ENCODE data around the gene HHAT. TPM values are rescaled to one million over a fixed set of nuclear protein-coding genes. Genes with fewer than 3 reads are reported as not detected.

The HHAT gene
- total RNA-seq (2014; rRNA removed; shearing (Covaris generic)): 2.9 and 10.0 TPM in 2 replicates

DNA sequence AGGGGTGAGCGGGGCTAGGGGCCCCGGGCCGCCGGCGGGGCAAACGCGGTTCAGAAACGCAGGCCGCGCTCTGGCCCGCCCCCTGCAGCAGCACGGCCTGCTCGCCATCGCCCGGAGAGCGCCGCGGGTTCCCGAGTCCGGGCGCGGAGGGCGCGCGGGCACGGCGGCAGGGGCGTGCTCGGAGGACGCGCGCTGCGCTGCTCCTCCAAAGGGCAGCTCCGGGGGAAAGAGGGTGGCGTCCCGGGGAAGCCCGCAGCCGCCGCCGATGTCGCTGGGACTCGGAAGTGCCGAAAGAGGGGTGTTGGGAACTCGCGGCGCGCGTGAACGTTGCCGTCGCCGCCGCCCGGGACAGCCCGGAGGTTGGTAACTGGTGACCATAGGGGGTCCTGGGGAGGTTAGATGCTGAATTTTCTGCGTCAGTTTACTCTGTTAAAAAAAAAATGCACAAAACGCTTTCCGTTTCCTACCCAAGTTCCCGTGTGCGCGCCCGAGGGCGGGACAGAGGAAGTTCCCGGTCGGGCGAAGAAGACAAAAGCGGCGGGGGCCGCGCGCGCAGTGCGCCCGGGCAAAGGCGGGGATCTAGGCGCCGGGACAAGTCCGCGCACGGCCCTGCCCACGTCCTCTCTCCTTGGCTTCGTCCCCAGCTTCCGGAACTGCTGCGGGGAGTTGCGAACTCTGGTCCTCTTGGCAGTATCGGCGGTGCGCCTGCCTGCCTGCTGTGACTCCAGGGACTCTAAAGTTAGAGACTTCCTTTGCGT lies at the start of gene HHAT:
Gene HHAT (plus strand): TSS at position 157 of the 758 bp plus-strand sequence. CDS start 20,074 bp downstream, outside the sequence.
- Histone ChIP-seq H3K36me3 (no peaks in the 10 kb centered on the region), H3K27me3 (replicated peaks) (no peaks in the 10 kb centered on the region), H3K4me1 (replicated peaks) (peaks cover 16% of the 10 kb centered on the region), H3K4me3 (peak within 1 kb of the TSS; percentile 61), H3K27ac (peak within 1 kb of the TSS; percentile 68), H3K9me3 (replicated peaks) (no peaks in the 10 kb centered on the region)
- DNase-seq (ENCODE audit: low read depth in 1 of 2, low spot score in 2 of 2): peak; percentile 83 to 91

DNA sequence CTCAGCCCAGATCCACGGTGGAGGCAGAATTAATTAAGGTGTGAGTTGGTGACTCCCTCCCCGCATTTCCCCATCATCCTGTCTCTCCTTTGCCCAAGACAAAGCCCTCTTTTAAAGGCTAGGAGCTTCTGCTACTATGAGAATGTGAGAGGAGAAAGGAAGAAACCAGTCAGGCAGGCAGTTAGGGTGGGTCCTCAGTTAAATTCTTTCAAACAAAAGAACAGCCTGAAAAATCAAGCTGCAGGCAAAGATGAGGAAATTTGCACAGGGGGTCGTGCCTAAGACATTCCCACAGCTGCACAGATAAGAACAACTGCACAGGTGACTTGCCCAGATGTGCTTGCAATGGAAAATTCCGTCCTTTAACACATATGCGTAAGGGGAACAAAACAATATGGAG lies 48.5 kb upstream of the HHAT start:
- Histone ChIP-seq H3K36me3 (no peaks in the 10 kb centered on the region), H3K4me1 (replicated peaks) (no peaks in the 10 kb centered on the region), H3K27ac (no peak overlapping the region), H3K4me3 (no peak overlapping the region), H3K9me3 (replicated peaks) (peaks cover 18% of the 10 kb centered on the region; the same call in 1 of the 2 replicates), H3K27me3 (replicated peaks) (no peaks in the 10 kb centered on the region)
- DNase-seq (ENCODE audit: low read depth in 1 of 2, low spot score in 2 of 2): no peak

DNA sequence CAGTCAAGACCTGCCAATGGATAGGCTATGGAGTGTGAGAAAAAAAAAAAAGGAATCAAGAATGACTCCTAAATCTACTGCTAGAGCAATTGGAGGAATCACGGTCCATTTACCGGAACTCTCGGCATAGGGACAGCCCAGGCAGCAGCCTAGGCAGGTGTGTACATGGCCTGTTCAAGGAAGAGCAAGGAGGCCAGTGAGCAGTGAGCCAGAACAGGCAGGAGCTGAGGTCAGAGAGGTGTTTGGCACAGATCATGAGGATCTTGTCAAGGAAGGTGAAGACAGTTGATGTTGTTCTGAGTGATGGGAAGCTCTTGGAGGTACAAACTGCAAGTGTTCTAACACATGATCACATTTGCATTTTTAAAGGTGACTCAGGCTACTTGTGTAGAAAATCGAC lies 40.6 kb upstream of the HHAT start:
- H3K27ac ChIP-seq: no peak overlapping the region
- H3K36me3 ChIP-seq: no peaks in the 10 kb centered on the region
- H3K9me3 ChIP-seq (replicated peaks): no peaks in the 10 kb centered on the region
- no peak for DNase-seq (ENCODE audit: low read depth in 1 of 2, low spot score in 2 of 2)
- peaks cover 12% of the 10 kb centered on the region for H3K4me1 ChIP-seq (replicated peaks)
- peaks cover 15% of the 10 kb centered on the region; the same call in 1 of the 2 replicates for H3K27me3 ChIP-seq (replicated peaks)
- H3K4me3 ChIP-seq: no peak overlapping the region

GRCh38 chr1:210289248-210289647 lies 39.5 kb upstream of the HHAT start:
- Histone ChIP-seq H3K27me3 (replicated peaks) (peaks cover 15% of the 10 kb centered on the region; the same call in 1 of the 2 replicates), H3K36me3 (no peaks in the 10 kb centered on the region), H3K4me3 (no peak overlapping the region), H3K27ac (no peak overlapping the region), H3K9me3 (replicated peaks) (no peaks in the 10 kb centered on the region), H3K4me1 (replicated peaks) (peaks cover 17% of the 10 kb centered on the region)
- DNase-seq (ENCODE audit: low read depth in 1 of 2, low spot score in 2 of 2): no peak

GRCh38 chr1:210291081-210291764 lies 37.5 kb upstream of the HHAT start:
- H3K4me3 ChIP-seq: no peak overlapping the region
- no peaks in the 10 kb centered on the region for H3K36me3 ChIP-seq
- DNase-seq (ENCODE audit: low read depth in 1 of 2, low spot score in 2 of 2): no peak
- H3K9me3 ChIP-seq (replicated peaks): no peaks in the 10 kb centered on the region
- H3K27ac ChIP-seq: no peak overlapping the region
- peaks cover 15% of the 10 kb centered on the region; the same call in 1 of the 2 replicates for H3K27me3 ChIP-seq (replicated peaks)
- peaks cover 27% of the 10 kb centered on the region for H3K4me1 ChIP-seq (replicated peaks)

DNA sequence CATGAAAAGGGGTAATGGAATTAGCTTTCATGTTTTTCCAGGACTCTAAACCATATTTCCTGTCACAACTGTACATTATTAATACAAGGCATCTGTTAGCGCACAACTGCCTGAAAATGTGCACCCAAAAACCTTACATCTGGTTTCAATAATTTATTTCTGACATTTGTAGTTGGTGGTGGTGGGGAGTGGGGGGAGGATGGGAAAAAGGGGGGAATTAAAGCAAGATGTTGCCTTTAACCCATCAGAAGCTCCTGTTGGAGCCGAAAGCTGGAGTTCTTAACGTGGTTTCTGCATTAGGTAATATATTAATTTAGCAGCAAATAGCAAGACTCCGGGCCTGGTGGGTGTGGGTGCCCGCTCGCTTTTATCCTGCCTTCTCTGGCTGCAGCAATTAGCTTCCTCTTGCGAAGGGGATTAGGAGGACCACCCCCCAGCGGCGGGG lies 36.9 kb upstream of the HHAT start:
- Histone ChIP-seq H3K4me3 (no peak overlapping the region), H3K36me3 (no peaks in the 10 kb centered on the region), H3K27me3 (replicated peaks) (0 out of 2 replicates have a peak, but pooled peaks cover 12% of the 10 kb centered on the region), H3K9me3 (replicated peaks) (no peaks in the 10 kb centered on the region), H3K4me1 (replicated peaks) (peaks cover 27% of the 10 kb centered on the region), H3K27ac (no peak overlapping the region)
- DNase-seq (ENCODE audit: low read depth in 1 of 2, low spot score in 2 of 2): no peak

DNA sequence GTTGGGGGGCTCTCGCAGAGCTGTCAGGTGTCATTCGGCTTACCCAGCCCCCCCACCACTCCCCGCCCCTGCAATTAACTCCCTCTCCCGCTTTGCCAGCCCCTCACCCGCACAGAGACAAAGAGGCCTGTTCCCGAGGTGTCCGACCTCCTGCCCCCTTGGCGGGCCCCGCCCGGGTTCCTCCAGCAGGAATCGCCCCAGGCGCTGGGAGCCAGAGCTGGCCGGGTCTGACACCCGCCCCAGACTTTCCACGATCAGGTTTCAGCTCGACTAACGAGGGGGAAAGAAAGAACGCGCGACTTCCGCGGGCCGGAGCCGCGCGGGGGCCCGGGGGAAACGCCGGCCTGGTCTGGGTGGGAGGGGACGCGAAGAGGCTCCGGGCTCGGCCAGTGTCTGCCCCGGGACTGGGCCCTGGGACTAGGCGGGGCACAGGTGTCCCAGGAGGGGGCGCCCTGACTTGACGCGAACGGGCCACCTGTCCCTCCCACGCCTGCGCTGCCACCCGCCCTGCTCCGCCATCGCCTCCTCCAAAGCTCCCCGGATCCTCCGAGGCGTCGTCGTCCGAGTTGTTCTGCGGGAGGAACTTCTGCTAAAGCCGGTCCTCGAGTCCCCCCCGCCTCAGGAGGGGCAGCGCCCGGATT lies 36.4 kb upstream of the HHAT start:
- 0 out of 2 replicates have a peak, but pooled peaks cover 12% of the 10 kb centered on the region for H3K27me3 ChIP-seq (replicated peaks)
- no peaks in the 10 kb centered on the region for H3K9me3 ChIP-seq (replicated peaks)
- no peak overlapping the region for H3K27ac ChIP-seq
- DNase-seq (ENCODE audit: low read depth in 1 of 2, low spot score in 2 of 2): peak in 1 of 2 experiments; percentile 10
- peak overlapping the region; percentile 28 for H3K4me3 ChIP-seq
- H3K36me3 ChIP-seq: no peaks in the 10 kb centered on the region
- peaks cover 27% of the 10 kb centered on the region for H3K4me1 ChIP-seq (replicated peaks)

DNA sequence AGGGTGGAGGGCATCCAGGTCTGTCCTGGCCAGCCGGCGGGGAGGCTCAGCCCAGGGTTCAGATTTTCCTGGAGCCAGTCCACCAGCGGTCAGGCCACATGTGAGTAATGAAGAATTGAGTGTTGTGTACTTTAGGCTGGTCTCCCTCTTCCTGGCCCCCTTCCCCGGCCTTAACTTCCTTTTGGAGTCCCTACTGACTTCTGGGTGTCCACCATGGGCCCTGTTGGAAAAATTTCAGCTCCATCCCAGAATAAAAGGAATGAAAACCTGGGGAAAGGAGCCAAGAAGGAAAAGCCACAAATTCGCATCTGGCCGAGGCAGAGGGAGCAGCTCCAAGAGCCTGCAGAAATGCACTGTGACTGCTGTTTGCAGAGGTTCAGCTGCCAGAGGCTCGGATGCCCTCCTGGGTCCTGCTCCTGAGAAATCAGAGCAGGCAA lies 35.5 kb upstream of the HHAT start:
- Histone ChIP-seq H3K4me1 (replicated peaks) (peaks cover 27% of the 10 kb centered on the region), H3K4me3 (no peak overlapping the region), H3K36me3 (no peaks in the 10 kb centered on the region), H3K27ac (no peak overlapping the region), H3K9me3 (replicated peaks) (no peaks in the 10 kb centered on the region), H3K27me3 (replicated peaks) (0 out of 2 replicates have a peak, but pooled peaks cover 12% of the 10 kb centered on the region)
- DNase-seq (ENCODE audit: low read depth in 1 of 2, low spot score in 2 of 2): peak in 1 of 2 experiments; percentile 23

GRCh38 chr1:210294999-210295745 lies 33.5 kb upstream of the HHAT start:
- H3K36me3 ChIP-seq: no peaks in the 10 kb centered on the region
- no peaks in the 10 kb centered on the region for H3K9me3 ChIP-seq (replicated peaks)
- 0 out of 2 replicates have a peak, but pooled peaks cover 11% of the 10 kb centered on the region for H3K27me3 ChIP-seq (replicated peaks)
- H3K27ac ChIP-seq: no peak overlapping the region
- peaks cover 27% of the 10 kb centered on the region for H3K4me1 ChIP-seq (replicated peaks)
- DNase-seq (ENCODE audit: low read depth in 1 of 2, low spot score in 2 of 2): peak; percentile 48 to 60
- H3K4me3 ChIP-seq: no peak overlapping the region

- no peaks in the 10 kb centered on the region for H3K36me3 ChIP-seq
- peaks cover 27% of the 10 kb centered on the region for H3K4me1 ChIP-seq (replicated peaks)
- H3K4me3 ChIP-seq: no peak overlapping the region
- no peaks in the 10 kb centered on the region for H3K9me3 ChIP-seq (replicated peaks)
- no peak for DNase-seq (ENCODE audit: low read depth in 1 of 2, low spot score in 2 of 2)
- no peak overlapping the region for H3K27ac ChIP-seq
- no peaks in the 10 kb centered on the region for H3K27me3 ChIP-seq (replicated peaks)
Observed at GRCh38 chr1:210296682-210297081, 32.0 kb upstream of the HHAT start.

DNA sequence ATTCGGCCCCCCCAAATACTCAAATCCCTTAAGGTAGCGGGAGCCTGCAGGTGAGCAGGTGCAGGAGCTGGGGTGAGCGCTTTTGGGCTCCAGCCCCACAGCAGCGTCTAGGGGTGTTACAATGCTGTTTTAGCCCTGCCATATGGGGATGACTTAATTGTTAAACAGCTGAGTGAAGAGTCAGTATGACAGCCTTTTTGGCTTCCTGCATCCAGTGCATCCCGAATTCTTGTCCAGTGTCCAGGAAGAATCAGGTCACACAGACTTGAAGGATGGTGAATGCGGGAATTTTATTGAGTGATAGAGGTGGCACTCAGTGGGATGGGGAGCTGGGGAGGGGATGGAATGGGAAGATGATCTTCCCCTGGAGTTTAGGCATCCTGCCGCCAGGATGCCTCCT lies 30.4 kb upstream of the HHAT start:
- peaks cover 13% of the 10 kb centered on the region for H3K4me1 ChIP-seq (replicated peaks)
- H3K9me3 ChIP-seq (replicated peaks): no peaks in the 10 kb centered on the region
- H3K36me3 ChIP-seq: no peaks in the 10 kb centered on the region
- no peak overlapping the region for H3K4me3 ChIP-seq
- no peak overlapping the region for H3K27ac ChIP-seq
- DNase-seq (ENCODE audit: low read depth in 1 of 2, low spot score in 2 of 2): no peak
- H3K27me3 ChIP-seq (replicated peaks): no peaks in the 10 kb centered on the region

GRCh38 chr1:210298936-210299335 lies 29.8 kb upstream of the HHAT start:
- Histone ChIP-seq H3K4me1 (replicated peaks) (peaks cover 10% of the 10 kb centered on the region), H3K27ac (no peak overlapping the region), H3K4me3 (no peak overlapping the region), H3K9me3 (replicated peaks) (no peaks in the 10 kb centered on the region), H3K36me3 (no peaks in the 10 kb centered on the region), H3K27me3 (replicated peaks) (no peaks in the 10 kb centered on the region)
- DNase-seq (ENCODE audit: low read depth in 1 of 2, low spot score in 2 of 2): no peak

GRCh38 chr1:210299501-210299900 lies 29.2 kb upstream of the HHAT start:
- DNase-seq (ENCODE audit: low read depth in 1 of 2, low spot score in 2 of 2): no peak
- Histone ChIP-seq H3K27ac (no peak overlapping the region), H3K4me1 (replicated peaks) (peaks cover 10% of the 10 kb centered on the region), H3K36me3 (no peaks in the 10 kb centered on the region), H3K4me3 (no peak overlapping the region), H3K9me3 (replicated peaks) (no peaks in the 10 kb centered on the region), H3K27me3 (replicated peaks) (no peaks in the 10 kb centered on the region)

Measured in SJSA1 (cell line).